ENCODE data around the gene PREX1.
A peak's percentile ranks its signal among the peaks of the same experiment; 100 is the strongest.

PREX1 gene

GRCh38 chr20:48735112-48735511 is 92.7 kb downstream of the PREX1 start:
- no peak overlapping the region for H3K27ac ChIP-seq (ENCODE audit: poor library complexity, severe bottlenecking)

GRCh38 chr20:48734104-48734749 is 93.6 kb downstream of the PREX1 start:
- no peak for ATAC-seq (ENCODE audit: low read depth)
- DNase-seq (ENCODE audit: low spot score): no peak
- Histone ChIP-seq H3K36me3 (ENCODE audit: low read depth) (no peaks in the 10 kb centered on the region), H3K4me1 (ENCODE audit: insufficient read depth, poor library complexity, severe bottlenecking) (no peaks in the 10 kb centered on the region), H3K9me3 (ENCODE audit: severe bottlenecking) (no peaks in the 10 kb centered on the region), H3K27ac (ENCODE audit: poor library complexity, severe bottlenecking) (no peak overlapping the region), H3K27me3 (ENCODE audit: insufficient read depth, poor library complexity, severe bottlenecking) (no peaks in the 10 kb centered on the region), H3K4me3 (ENCODE audit: severe bottlenecking) (no peak overlapping the region)
- TF ChIP-seq CTCF (IDR thresholded peaks at IDR 0.05; ENCODE audit: poor library complexity, severe bottlenecking): no peak

More at GRCh38 chr20:48735112-48735511, 92.7 kb downstream of the PREX1 start:
- no peaks in the 10 kb centered on the region for H3K36me3 ChIP-seq (ENCODE audit: low read depth)
- H3K9me3 ChIP-seq (ENCODE audit: severe bottlenecking): no peaks in the 10 kb centered on the region
- TF ChIP-seq CTCF (IDR thresholded peaks at IDR 0.05; ENCODE audit: poor library complexity, severe bottlenecking): no peak
- no peaks in the 10 kb centered on the region for H3K4me1 ChIP-seq (ENCODE audit: insufficient read depth, poor library complexity, severe bottlenecking)
- no peak overlapping the region for H3K4me3 ChIP-seq (ENCODE audit: severe bottlenecking)
- no peak for DNase-seq (ENCODE audit: low spot score)
- no peaks in the 10 kb centered on the region for H3K27me3 ChIP-seq (ENCODE audit: insufficient read depth, poor library complexity, severe bottlenecking)
- ATAC-seq (ENCODE audit: low read depth): no peak

GRCh38 chr20:48733296-48733790 is 94.5 kb downstream of the PREX1 start:
- DNase-seq (ENCODE audit: low spot score): no peak

GRCh38 chr20:48732081-48732829 is 95.5 kb downstream of the PREX1 start:
- ATAC-seq (ENCODE audit: low read depth) (no peak), DNase-seq (ENCODE audit: low spot score) (no peak)
- no peaks in the 10 kb centered on the region for H3K9me3 ChIP-seq (ENCODE audit: severe bottlenecking)
- H3K4me1 ChIP-seq (ENCODE audit: insufficient read depth, poor library complexity, severe bottlenecking): no peaks in the 10 kb centered on the region
- no peak overlapping the region for H3K27ac ChIP-seq (ENCODE audit: poor library complexity, severe bottlenecking)
- H3K36me3 ChIP-seq (ENCODE audit: low read depth): no peaks in the 10 kb centered on the region
- no peak for TF ChIP-seq CTCF (IDR thresholded peaks at IDR 0.05; ENCODE audit: poor library complexity, severe bottlenecking)
- H3K27me3 ChIP-seq (ENCODE audit: insufficient read depth, poor library complexity, severe bottlenecking): no peaks in the 10 kb centered on the region
- H3K4me3 ChIP-seq (ENCODE audit: severe bottlenecking): no peak overlapping the region

More at GRCh38 chr20:48733296-48733790, 94.5 kb downstream of the PREX1 start:
- Histone ChIP-seq H3K27ac (ENCODE audit: poor library complexity, severe bottlenecking) (no peak overlapping the region), H3K9me3 (ENCODE audit: severe bottlenecking) (no peaks in the 10 kb centered on the region), H3K36me3 (ENCODE audit: low read depth) (no peaks in the 10 kb centered on the region), H3K4me1 (ENCODE audit: insufficient read depth, poor library complexity, severe bottlenecking) (no peaks in the 10 kb centered on the region), H3K27me3 (ENCODE audit: insufficient read depth, poor library complexity, severe bottlenecking) (no peaks in the 10 kb centered on the region), H3K4me3 (ENCODE audit: severe bottlenecking) (no peak overlapping the region)
- peak; percentile 41 for ATAC-seq (ENCODE audit: low read depth)
- TF ChIP-seq CTCF (IDR thresholded peaks at IDR 0.05; ENCODE audit: poor library complexity, severe bottlenecking): no peak
